Common myeloid progenitor, CD34-positive (primary cell): ENCODE data around the gene AMMECR1.
"Not testable (repeated sequence)": the region's sequence is repeated elsewhere in the genome, so short reads cannot be mapped to it uniquely, and the experiment has no call there.

Source experiments
- CTCF ChIA-PET: fragments of 350-600 bp; sonication (Branson Sonifier 250); formaldehyde crosslinking; loops from one replicate; lab custom pipeline; 2021; ENCODE audit warnings: antibody characterized with exemption; lab: Charles Lee
- POLR2A ChIA-PET: fragments of 350-600 bp; sonication (Branson Sonifier 250); formaldehyde crosslinking; loops from one replicate; lab custom pipeline; 2021; ENCODE audit warnings: antibody characterized with exemption; lab: Charles Lee
- DNase-seq, 3 donors: peaks; one replicate each; pipeline versions ENCODE4 v3.0.0 to v3.0.0-alpha.2; 2013
- H3K27ac ChIP-seq, 2 experiments: 1 replicate in 1 of 2; 2 replicates in 1 of 2; pipeline ENCODE4 v1.7.0; 2013; ENCODE audit warnings: inconsistent platforms in 2 of 2, low read length in 2 of 2, mild to moderate bottlenecking in 2 of 2, low read depth in 1 of 2, moderate library complexity in 1 of 2; ENCODE audit not compliant: severe bottlenecking in 2 of 2, insufficient read depth in 1 of 2, poor library complexity in 1 of 2
- H3K27me3 ChIP-seq, 5 experiments: replicated peaks in 2 of 5; 1 replicate in 3 of 5; 2 replicates in 2 of 5; pipeline versions ENCODE4 v1.6.1 to v1.7.0; 2013; ENCODE audit warnings: low read length in 4 of 5, mild to moderate bottlenecking in 2 of 5, moderate library complexity in 2 of 5, inconsistent platforms in 1 of 5; ENCODE audit not compliant: insufficient read depth in 5 of 5, control insufficient read depth in 4 of 5
- H3K36me3 ChIP-seq, 4 experiments: 1 replicate in 2 of 4; 2 replicates in 2 of 4; pipeline versions ENCODE4 v1.6.1 to v1.7.0; 2013; ENCODE audit warnings: low read length in 3 of 4, control low read depth in 1 of 4, mild to moderate bottlenecking in 1 of 4; ENCODE audit not compliant: control insufficient read depth in 4 of 4, insufficient read depth in 4 of 4
- H3K4me1 ChIP-seq, 4 experiments: 1 replicate in 3 of 4; 2 replicates in 1 of 4; pipeline versions ENCODE4 v1.6.1 to v1.7.1; 2013; ENCODE audit warnings: low read length in 3 of 4, mild to moderate bottlenecking in 3 of 4, control low read depth in 1 of 4, inconsistent platforms in 1 of 4, moderate library complexity in 1 of 4; ENCODE audit not compliant: control insufficient read depth in 4 of 4, insufficient read depth in 4 of 4; ENCODE audit errors: control extremely low read depth in 1 of 4
- H3K4me3 ChIP-seq, 7 experiments: 1 replicate in 4 of 7; 2 replicates in 3 of 7; pipeline versions ENCODE4 v1.5.1 to v1.7.0; 2013; ENCODE audit warnings: mild to moderate bottlenecking in 7 of 7, low read length in 6 of 7, moderate library complexity in 6 of 7, inconsistent platforms in 2 of 7, low read depth in 2 of 7, control low read depth in 1 of 7; ENCODE audit not compliant: insufficient read depth in 4 of 7, control insufficient read depth in 1 of 7; ENCODE audit errors: extremely low read depth in 1 of 7
- H3K9me3 ChIP-seq, 5 experiments: 1 replicate in 4 of 5; 2 replicates in 1 of 5; pipeline versions ENCODE4 v1.6.1 to v1.7.1; 2013; ENCODE audit warnings: low read length in 4 of 5, mild to moderate bottlenecking in 2 of 5, inconsistent platforms in 1 of 5, low read depth in 1 of 5, moderate library complexity in 1 of 5; ENCODE audit not compliant: control insufficient read depth in 4 of 5, insufficient read depth in 2 of 5; ENCODE audit errors: control extremely low read depth in 1 of 5
- WGBS: methylation state at CpG from one replicate; pipeline ENCODE4 v1.1.5; 2013; ENCODE audit not compliant: insufficient coverage; 5-methylcytosine and 5-hydroxymethylcytosine counted together

The AMMECR1 gene

DNA sequence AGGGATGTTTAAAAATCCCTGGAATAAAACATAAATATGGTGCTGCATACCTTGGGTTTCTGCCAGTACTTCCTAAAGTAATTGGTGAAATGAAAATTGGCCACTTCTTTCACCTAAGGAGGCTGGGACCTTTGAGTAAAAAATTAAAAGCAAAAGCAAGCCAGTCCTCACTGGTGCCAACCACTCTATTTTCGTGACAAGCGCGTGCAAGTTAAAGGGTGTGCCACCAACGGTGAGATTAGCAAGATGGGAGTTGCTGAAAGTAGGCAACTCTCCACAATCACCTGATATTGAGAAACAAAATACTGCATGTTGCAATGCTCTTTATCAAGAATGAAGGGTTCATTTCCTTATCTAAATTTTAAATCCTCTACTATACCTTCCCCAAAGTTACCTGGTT is 21.1 kb upstream of the AMMECR1 start:
- H3K4me1 ChIP-seq: no peaks in the 10 kb centered on the region
- POLR2A ChIA-PET: no interaction called here
- H3K36me3 ChIP-seq: no peaks in the 10 kb centered on the region
- WGBS: 84% methylated on average over 4 of the region's 4 CpGs
- peaks cover 0 to 5% (median 0%) of the 10 kb centered on the region in 5 experiments for H3K27me3 ChIP-seq
- H3K9me3 ChIP-seq: no peaks in the 10 kb centered on the region
- no peak overlapping the region for H3K27ac ChIP-seq
- H3K4me3 ChIP-seq: no peak overlapping the region
- no peak for DNase-seq
- CTCF ChIA-PET: no interaction called here

DNA sequence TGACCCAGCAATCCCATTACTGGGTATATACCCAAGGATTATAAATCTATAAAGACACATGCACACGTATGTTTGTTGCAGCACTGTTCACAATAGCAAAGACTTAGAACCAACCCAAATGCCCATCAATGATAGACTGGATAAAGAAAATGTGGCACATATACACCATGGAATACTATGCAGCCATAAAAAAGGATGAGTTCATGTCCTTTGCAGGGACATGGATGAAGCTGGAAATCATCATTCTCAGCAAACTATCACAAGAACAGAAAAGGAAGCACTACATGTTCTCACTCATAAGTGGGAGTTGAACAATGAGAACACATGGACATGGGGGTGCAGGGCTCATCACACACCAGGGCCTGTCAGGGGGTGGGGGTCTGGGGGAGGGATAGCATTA is 15.6 kb upstream of the AMMECR1 start:
- H3K36me3 ChIP-seq, H3K4me1 ChIP-seq, H3K4me3 ChIP-seq, H3K27ac ChIP-seq, DNase-seq, H3K27me3 ChIP-seq, POLR2A ChIA-PET, H3K9me3 ChIP-seq, CTCF ChIA-PET: not testable (repeated sequence)
- no CpG with 5 or more reads among the region's 1 CpG for WGBS

DNA sequence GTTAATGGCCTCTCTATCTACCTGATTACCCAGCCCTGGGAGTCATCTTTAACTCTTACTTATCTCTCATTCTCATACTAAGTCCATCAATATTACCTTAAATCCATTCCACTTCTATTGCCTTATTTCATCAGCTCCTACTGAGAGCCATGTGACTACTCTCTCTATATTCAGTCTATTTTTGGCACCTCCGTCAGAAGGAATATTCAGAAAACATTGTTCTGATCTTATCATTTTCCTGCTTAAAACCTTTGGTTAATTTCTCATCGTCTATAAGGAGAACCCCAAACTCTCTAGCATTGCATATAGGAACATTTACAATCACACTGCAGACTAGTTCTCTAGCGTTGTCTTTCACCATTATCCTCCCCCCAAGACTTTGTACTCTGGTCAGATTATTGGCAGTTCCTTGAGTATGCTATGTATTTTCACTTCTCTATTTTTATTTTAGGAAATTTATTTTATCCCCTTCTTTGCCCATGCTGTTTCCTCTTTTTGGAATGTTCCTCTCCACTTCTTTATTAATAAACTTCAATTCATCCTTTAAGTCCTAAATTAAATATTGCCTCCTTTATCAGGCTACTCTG is 13.7 kb upstream of the AMMECR1 start:
- Histone ChIP-seq H3K9me3 (no peaks in the 10 kb centered on the region), H3K27me3 (no peaks in the 10 kb centered on the region), H3K4me1 (peaks cover 0 to 9% (median 0%) of the 10 kb centered on the region in 4 experiments), H3K27ac (no peak overlapping the region), H3K4me3 (no peak overlapping the region), H3K36me3 (no peaks in the 10 kb centered on the region)
- POLR2A ChIA-PET: no interaction called here
- 23% methylated on average over 1 of the region's 3 CpGs for WGBS
- DNase-seq: no peak
- CTCF ChIA-PET: no interaction called here

DNA sequence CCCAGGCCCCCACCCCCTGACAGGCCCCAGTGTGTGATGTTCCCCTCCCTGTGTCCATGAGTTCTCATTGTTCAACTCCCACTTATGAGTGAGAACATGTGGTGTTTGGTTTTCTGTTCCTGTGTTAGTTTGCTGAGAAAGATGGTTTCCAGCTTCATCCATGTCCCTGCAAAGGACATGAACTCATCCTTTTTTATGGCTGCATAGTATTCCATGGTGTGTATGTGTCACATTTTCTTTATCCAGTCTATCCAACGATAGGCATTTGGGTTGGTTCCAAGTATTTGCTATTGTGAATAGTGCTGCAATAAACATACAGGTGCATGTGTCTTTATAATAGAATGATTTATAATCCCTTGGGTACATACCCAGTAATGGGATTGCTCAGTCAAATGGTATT is 10.7 kb upstream of the AMMECR1 start:
- H3K36me3 ChIP-seq, CTCF ChIA-PET, H3K4me1 ChIP-seq, POLR2A ChIA-PET, H3K4me3 ChIP-seq, H3K27me3 ChIP-seq, H3K27ac ChIP-seq, DNase-seq, H3K9me3 ChIP-seq: not testable (repeated sequence)
- no CpG with 5 or more reads among the region's 1 CpG for WGBS

DNA sequence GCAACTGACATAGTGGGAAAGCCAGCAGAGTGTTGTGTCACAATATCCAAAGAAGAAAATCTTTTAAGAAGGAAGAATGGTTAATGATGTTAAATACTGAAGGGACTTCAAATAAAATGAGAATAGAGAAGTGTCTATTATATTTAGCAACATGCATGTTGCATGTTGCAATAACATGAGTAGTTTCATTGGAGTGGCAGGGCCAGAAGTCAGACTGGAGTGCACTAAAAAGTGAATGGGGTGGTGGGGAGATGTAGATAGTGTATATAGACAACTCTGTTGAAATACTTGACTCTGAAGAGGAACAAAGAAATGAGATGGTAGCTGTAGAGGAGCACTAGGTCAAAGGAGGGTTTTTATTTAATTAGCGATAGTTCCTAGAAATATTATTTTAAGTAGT is 9.5 kb upstream of the AMMECR1 start:
- H3K4me3 ChIP-seq: no peak overlapping the region
- POLR2A ChIA-PET: no interaction called here
- WGBS: no CpG with 5 or more reads among the region's 1 CpG

DNA sequence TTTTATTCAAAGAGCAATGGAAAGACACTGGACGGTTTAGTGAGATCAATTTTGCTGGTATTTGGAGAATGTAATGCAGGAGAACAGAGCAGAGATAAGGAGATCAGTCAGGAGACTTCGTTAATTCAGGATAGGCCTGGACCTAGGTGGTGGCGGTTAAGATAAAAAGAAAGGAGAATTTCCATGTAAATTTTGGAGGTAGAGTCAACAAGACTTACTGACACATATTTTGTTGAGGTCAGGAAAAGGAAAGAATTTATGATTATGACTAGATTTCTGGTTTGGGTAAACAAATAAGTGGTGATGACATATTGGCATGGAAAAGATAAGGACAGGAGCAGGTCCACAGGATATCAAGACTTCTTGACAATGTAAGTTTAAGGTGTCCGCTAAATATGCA is 8.8 kb upstream of the AMMECR1 start:
- CTCF ChIA-PET: no interaction called here
- POLR2A ChIA-PET: no interaction called here
- 65% methylated on average over 4 of the region's 4 CpGs for WGBS

More for the DNA sequence above, 9.5 kb upstream of the AMMECR1 start:
- Histone ChIP-seq H3K27ac (no peak overlapping the region), H3K4me1 (peaks cover 0 to 9% (median 0%) of the 10 kb centered on the region in 4 experiments), H3K27me3 (no peaks in the 10 kb centered on the region), H3K9me3 (no peaks in the 10 kb centered on the region), H3K36me3 (no peaks in the 10 kb centered on the region)
- CTCF ChIA-PET: no interaction called here
- peak in 1 of 3 donors; percentile 12 for DNase-seq

DNA sequence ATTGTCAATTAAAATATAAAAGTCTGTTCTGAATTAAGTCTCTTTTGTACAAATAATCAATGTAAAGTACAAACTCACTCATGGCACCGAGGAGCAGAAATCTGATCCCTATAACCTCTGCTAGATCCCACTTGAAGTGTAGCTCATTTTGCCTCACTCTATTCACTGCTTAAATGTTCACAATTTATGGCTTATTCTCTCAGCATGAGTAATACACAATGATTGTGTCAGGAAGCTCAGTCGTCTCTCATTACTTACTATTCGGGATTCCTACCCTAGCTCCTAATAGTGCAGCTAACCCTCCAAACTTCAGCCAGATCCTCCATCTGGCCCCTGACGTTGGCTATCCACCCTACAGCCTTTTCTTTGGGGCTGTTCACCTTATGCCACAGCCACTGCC is 4.7 kb upstream of the AMMECR1 start:
- peaks cover 0 to 5% (median 0%) of the 10 kb centered on the region in 5 experiments for H3K27me3 ChIP-seq
- CTCF ChIA-PET: interaction anchor here (1.1 kb wide), 1 partner anchor 176 kb away, joined by 4 read pairs; no protein-coding TSS in a partner anchor
- POLR2A ChIA-PET: no interaction called here

More for the DNA sequence above, 8.8 kb upstream of the AMMECR1 start:
- Histone ChIP-seq H3K36me3 (no peaks in the 10 kb centered on the region), H3K4me3 (no peak overlapping the region), H3K4me1 (peaks cover 0 to 8% (median 0%) of the 10 kb centered on the region in 4 experiments), H3K9me3 (no peaks in the 10 kb centered on the region), H3K27ac (no peak overlapping the region), H3K27me3 (no peaks in the 10 kb centered on the region)
- DNase-seq: no peak

More for the DNA sequence above, 4.7 kb upstream of the AMMECR1 start:
- no peak overlapping the region for H3K27ac ChIP-seq
- no peaks in the 10 kb centered on the region for H3K9me3 ChIP-seq
- DNase-seq: no peak
- no peak overlapping the region for H3K4me3 ChIP-seq
- 60% methylated on average over 3 of the region's 4 CpGs for WGBS
- no peaks in the 10 kb centered on the region for H3K36me3 ChIP-seq
- peaks cover 3 to 6% (median 4%) of the 10 kb centered on the region in 4 experiments for H3K4me1 ChIP-seq
